HG03565 (cell line): ENCODE data around the gene GAS7.
"Not testable (repeated sequence)": the region's sequence is repeated elsewhere in the genome, so short reads cannot be mapped to it uniquely, and the experiment has no call there.

Experiments
- ATAC-seq: cut with Tn5 transposase; IDR thresholded peaks from one replicate; pipeline ENCODE4 v1.9.1; 2021; ENCODE audit warnings: mild to moderate bottlenecking, moderate library complexity; ENCODE audit not compliant: unreplicated experiment

Gene GAS7

GRCh38 chr17:10116267-10116666 lies 82.1 kb downstream of the GAS7 start:
- ATAC-seq, result no peak

DNA sequence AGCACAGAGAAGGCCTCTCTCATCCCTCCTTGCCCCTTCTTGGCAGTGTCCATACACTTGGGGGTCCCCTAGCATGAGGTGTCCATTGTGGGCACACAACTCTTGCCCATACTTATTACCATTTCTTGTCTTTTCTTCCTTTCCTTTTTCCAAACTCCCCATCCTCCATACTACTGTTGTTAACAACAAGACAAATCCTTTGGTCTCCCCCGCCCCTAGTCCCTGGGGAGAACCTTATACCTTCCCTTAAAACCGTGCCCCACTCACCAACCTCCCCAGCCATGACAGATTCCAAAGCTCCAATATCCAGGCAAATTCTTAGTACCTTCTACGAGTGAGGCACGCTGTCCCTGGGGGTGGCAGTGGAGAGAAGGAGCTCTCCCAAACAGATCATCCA lies 82.9 kb downstream of the GAS7 start:
- no peak for ATAC-seq

DNA sequence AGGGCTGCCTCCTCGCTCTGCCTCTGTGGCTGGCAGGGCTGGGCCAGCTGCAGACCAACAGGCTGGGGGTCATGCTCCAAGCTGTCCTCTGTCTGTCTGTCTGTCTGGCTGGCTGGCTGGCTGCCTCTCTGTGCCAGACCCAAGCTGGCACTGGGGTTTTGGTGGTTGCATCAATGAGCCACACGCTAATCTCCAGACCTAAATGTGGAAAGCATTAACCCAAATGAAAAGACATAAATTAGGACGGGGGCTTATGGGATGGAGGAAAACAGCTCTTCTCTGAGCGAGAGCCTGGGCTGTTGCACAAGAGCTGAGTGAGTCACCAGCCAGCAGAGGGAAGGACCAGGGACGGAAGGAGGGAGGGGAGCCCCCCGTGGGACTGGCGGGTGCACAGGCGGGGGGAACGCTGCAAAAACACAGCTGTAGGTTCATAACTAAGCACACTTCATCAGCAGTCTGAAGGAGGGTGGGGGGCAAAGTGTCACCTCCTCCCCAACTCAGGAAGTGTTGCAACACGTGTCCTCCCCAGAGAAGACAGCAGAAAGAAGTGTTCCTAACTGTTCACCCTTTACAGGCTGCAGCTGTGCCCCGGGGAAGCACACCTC lies 83.4 kb downstream of the GAS7 start:
- ATAC-seq, result peak; percentile 45

DNA sequence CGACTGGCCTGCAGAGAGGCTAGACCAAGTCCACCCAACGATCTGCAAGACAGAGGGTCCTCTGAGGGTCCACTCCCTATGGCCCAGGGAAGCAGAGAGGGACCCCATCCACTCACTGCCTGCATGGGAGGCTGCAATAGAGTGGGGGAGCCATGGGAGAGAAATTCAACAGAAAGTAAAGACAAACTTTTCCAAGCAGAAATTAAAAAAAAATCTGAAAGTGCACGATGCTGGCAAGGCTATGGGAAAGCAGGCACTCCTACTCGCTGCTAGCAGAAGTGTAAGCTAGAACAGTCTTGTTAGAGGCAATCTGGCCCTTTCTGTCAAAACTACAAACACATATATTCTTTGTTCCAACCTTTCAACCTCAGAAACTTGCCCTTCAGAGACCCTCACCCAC lies 85.4 kb downstream of the GAS7 start:
- no peak for ATAC-seq

- no peak for ATAC-seq
Observed at GRCh38 chr17:10111907-10112452, 86.4 kb downstream of the GAS7 start.

GRCh38 chr17:10109146-10109545 lies 89.3 kb downstream of the GAS7 start:
- ATAC-seq, result no peak

GRCh38 chr17:10107316-10108165 lies 90.9 kb downstream of the GAS7 start:
- no peak for ATAC-seq

DNA sequence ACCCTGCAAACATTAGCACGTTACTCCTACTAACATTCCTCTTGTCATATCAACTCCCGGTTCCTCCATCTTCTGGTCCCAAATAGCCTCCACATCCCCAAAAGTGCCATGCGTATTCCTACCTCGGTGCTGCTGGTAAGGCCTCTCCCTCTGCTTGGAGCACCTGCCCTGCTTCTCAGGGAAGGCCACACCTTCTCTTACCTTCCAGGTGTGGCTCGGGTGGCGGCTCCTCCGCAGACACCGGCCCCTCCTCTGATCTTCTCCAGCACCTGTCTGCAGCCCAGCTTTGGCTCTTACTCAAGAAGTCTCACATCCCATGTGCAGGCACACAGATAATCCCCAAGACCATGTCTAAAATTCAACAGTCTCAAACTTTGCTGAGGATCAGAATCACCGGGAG lies 92.3 kb downstream of the GAS7 start:
- no peak for ATAC-seq

DNA sequence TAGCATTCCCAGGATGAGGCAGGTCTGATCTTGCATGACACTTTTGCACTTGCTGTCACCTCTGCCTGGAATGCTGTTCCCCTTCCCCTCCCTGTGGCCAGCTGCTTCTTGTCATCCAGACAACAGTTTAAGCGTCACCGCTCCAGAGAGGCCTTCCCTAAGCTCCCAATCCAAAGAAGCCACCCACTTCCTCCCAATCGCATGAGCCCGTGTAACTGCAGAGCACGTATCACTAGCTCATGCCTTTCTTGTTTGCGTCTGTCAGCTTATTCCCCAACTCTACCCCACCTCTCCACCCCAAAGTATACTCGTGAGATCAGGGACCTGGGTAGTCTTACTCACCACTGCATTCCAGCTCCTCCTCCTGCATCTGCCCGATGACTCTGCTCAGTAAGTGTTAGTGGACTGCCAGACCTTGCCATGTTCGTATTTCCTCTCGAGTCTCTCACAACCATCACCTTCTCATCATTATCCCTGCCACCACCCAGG lies 92.8 kb downstream of the GAS7 start:
- ATAC-seq, result no peak

DNA sequence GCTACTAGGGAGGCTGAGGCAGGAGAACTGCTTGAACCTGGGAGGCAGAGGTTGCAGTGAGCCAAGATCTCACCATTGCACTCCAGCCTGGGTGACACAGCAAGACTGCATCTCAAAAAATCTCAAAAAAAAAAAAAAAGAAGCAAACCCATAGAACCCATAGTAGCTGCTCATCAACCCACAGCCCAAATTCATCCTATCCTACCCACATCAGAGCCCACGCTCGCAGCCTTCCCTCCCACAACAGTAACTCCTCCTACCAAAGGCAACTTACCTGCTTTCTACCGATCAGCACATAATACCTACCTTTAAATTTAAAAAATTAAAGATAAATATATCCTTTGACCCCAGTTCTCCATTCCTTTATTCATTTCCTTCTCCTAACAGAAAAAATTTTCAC lies 94.7 kb downstream of the GAS7 start:
- ATAC-seq, result no peak

- no peak for ATAC-seq
Observed at GRCh38 chr17:10102817-10103216, 95.6 kb downstream of the GAS7 start.

GRCh38 chr17:10099051-10099571 lies 99.3 kb downstream of the GAS7 start:
- no peak for ATAC-seq

DNA sequence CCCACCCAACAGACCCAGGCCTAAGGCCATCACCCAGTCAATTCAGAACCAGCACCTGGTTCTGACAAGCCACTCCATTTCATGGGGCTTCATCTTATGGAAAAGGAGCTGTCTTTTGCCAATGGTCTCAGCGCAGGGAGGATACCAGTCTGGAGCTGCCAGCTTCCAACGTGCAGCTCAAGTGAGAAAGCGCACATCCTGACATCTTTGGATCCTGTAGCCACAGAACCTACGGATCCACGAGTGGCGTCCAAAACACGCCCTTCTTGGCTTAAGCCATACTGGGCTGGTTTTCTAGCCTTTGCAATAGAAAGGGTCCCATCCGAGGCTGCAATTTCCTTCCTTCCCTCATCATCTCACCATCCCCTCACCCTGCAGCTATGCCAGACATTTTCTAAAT lies 101.8 kb downstream of the GAS7 start:
- ATAC-seq, result no peak

- not testable (repeated sequence) for ATAC-seq
Observed at GRCh38 chr17:10095295-10095694, 103.1 kb downstream of the GAS7 start.

- ATAC-seq, result no peak
Observed at GRCh38 chr17:10094797-10095196, 103.6 kb downstream of the GAS7 start.

DNA sequence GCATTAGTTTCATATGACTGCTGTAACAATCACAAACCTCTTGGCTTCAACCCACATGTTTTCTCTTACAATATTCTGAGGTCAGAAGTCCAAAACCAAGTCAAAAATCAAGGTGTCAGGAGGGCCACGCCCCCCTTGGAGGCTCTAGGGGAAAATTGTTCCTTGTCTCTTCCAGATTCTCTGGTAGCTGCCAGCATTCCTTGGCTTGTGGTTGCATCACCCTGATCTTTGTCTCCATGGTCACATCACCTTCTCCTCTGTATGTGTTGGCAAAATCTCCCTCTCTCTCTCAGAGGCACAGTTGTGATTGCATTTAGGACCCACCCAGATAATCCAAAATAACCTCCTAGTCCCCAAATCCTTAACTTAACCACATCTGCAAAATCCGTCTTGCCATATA lies 105.8 kb downstream of the GAS7 start:
- no peak for ATAC-seq

GRCh38 chr17:10091046-10091445 lies 107.4 kb downstream of the GAS7 start:
- ATAC-seq, result no peak

DNA sequence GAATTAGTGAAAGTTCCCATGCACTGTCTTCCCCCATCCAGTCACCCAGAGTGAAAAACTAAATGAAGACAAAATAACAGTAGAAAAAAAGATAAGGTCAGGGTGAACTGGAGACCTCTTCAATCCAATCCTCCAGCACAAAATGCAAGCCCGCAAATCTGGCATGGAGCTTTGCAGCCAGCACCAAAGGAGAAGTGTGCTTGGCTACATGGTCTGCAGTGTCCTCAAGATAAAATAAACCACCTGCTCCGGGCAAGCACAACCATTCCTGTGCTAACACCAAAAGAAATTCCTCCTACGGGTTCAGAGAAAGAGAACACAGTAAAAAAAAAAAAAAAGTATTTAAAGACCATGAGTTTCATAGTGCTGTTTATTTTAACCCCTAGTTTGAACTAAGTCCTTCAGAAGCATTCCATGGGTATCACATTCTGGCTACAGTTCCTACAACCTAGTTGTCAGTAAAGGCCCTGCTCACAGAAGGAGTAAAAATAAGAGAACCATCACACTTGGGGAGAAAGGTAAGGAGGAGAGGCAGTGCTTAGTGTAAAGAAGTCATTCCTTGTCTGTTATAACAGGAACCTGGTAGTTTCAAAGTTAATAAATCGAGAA lies 109.1 kb downstream of the GAS7 start:
- ATAC-seq, result no peak

- ATAC-seq, result no peak
Observed at GRCh38 chr17:10088444-10088843, 110.0 kb downstream of the GAS7 start.

DNA sequence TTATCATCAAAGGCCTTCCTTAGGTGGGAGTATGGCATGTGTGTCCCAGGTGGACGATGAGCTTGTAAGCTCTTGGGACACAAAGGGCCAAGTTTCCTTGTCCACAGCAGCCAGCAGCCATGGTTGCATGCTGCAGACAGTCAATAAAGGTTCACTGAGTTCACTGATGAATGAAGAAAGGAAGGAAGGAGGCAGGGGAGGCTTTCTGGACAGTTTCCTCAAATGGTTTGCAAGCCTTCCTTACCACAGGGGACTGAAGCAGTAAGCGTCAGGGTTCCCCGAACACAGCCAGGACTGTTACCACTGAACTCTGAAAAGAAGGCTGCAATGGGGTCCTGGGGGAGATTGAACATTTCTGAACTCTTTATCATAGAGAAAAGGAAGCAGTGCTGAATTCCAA lies 111.1 kb downstream of the GAS7 start:
- no peak for ATAC-seq

GRCh38 chr17:10083864-10084263 lies 114.5 kb downstream of the GAS7 start:
- ATAC-seq, result no peak
